Mesenchymal stem cell (in vitro differentiated cells and primary cell): ENCODE measurements around the gene PTPN2.

Experiments
- DNase-seq: peaks from one replicate; pipeline ENCODE4 v3.0.0-alpha.2; 2013
- H2AFZ ChIP-seq: one replicate; pipeline ENCODE4 v1.6.1; 2013; ENCODE audit warnings: low read depth, mild to moderate bottlenecking, control low read depth, inconsistent platforms, low read length, moderate library complexity
- H2AK5ac ChIP-seq: 2 replicates; pipeline ENCODE4 v1.6.1; 2013; ENCODE audit warnings: low read length, moderate library complexity, mild to moderate bottlenecking, inconsistent platforms; ENCODE audit not compliant: severe bottlenecking
- H2BK120ac ChIP-seq: one replicate; pipeline ENCODE4 v1.6.1; 2013; ENCODE audit warnings: low read depth, mild to moderate bottlenecking, inconsistent platforms, low read length, moderate library complexity
- H2BK12ac ChIP-seq, 2 experiments: one replicate each; pipeline ENCODE4 v1.6.1; 2013; ENCODE audit warnings: inconsistent platforms in 2 of 2, low read length in 2 of 2, mild to moderate bottlenecking in 2 of 2, moderate library complexity in 2 of 2, control low read depth in 1 of 2
- H2BK15ac ChIP-seq: one replicate; pipeline ENCODE4 v1.6.1; 2013; ENCODE audit warnings: mild to moderate bottlenecking, low read depth, inconsistent platforms; ENCODE audit not compliant: poor library complexity, severe bottlenecking
- H2BK5ac ChIP-seq: 2 replicates; pipeline ENCODE4 v1.6.1; 2013; ENCODE audit warnings: low read depth, mild to moderate bottlenecking, low read length, control low read depth, inconsistent platforms; ENCODE audit not compliant: poor library complexity, severe bottlenecking
- H3K14ac ChIP-seq, 2 experiments: one replicate each; pipeline ENCODE4 v1.6.1; 2013; ENCODE audit warnings: inconsistent platforms in 2 of 2, low read length in 2 of 2, control low read depth in 1 of 2, mild to moderate bottlenecking in 1 of 2, moderate library complexity in 1 of 2
- H3K18ac ChIP-seq, 2 experiments: one replicate each; pipeline ENCODE4 v1.6.1; 2013; ENCODE audit warnings: inconsistent platforms in 2 of 2, low read length in 2 of 2, control low read depth in 1 of 2, low read depth in 1 of 2, mild to moderate bottlenecking in 1 of 2
- H3K23ac ChIP-seq, 2 experiments: one replicate each; pipeline ENCODE4 v1.6.1; 2013; ENCODE audit warnings: inconsistent platforms in 2 of 2, low read length in 2 of 2, mild to moderate bottlenecking in 2 of 2, moderate library complexity in 2 of 2, control low read depth in 1 of 2
- H3K27ac ChIP-seq: 2 replicates; pipeline ENCODE4 v1.5.1; 2013; ENCODE audit warnings: mild to moderate bottlenecking, moderate library complexity, low read length, control low read depth, inconsistent platforms; ENCODE audit not compliant: poor library complexity, severe bottlenecking
- H3K27me3 ChIP-seq, 2 experiments: 2 replicates each; pipeline versions ENCODE4 v1.6.1 to v1.7.0; 2013; ENCODE audit warnings: low read length in 2 of 2, mild to moderate bottlenecking in 2 of 2, moderate library complexity in 2 of 2, control low read depth in 1 of 2, inconsistent platforms in 1 of 2; ENCODE audit not compliant: control insufficient read depth in 1 of 2, insufficient read depth in 1 of 2
- H3K36me3 ChIP-seq, 2 experiments: 2 replicates each; pipeline versions ENCODE4 v1.6.1 to v1.7.0; 2013; ENCODE audit warnings: low read length in 2 of 2, control low read depth in 1 of 2, inconsistent platforms in 1 of 2, low read depth in 1 of 2, mild to moderate bottlenecking in 1 of 2; ENCODE audit not compliant: insufficient read depth in 2 of 2, control insufficient read depth in 1 of 2
- H3K4ac ChIP-seq, 2 experiments: one replicate each; pipeline ENCODE4 v1.6.1; 2013; ENCODE audit warnings: inconsistent platforms in 2 of 2, low read length in 2 of 2, mild to moderate bottlenecking in 2 of 2, moderate library complexity in 2 of 2, control low read depth in 1 of 2, low read depth in 1 of 2
- H3K4me1 ChIP-seq: 2 replicates; pipeline ENCODE4 v1.6.1; 2013; ENCODE audit warnings: low read depth, low read length, control low read depth; ENCODE audit not compliant: control insufficient read depth, insufficient read depth
- H3K4me2 ChIP-seq: 2 replicates; pipeline ENCODE4 v1.6.1; 2013; ENCODE audit warnings: low read length, mild to moderate bottlenecking, inconsistent platforms; ENCODE audit not compliant: poor library complexity, severe bottlenecking
- H3K4me3 ChIP-seq, 2 experiments: 2 replicates each; pipeline versions ENCODE4 v1.5.1 to v1.7.0; 2013; ENCODE audit warnings: low read length in 2 of 2, mild to moderate bottlenecking in 2 of 2, control low read depth in 1 of 2, low read depth in 1 of 2; ENCODE audit not compliant: insufficient read depth in 1 of 2
- H3K79me1 ChIP-seq: replicated peaks from 2 replicates; pipeline ENCODE4 v1.6.1; 2013; ENCODE audit warnings: mild to moderate bottlenecking, control low read depth, low read length, inconsistent platforms; ENCODE audit not compliant: poor library complexity, severe bottlenecking
- H3K9ac ChIP-seq: 2 replicates; pipeline ENCODE4 v1.7.0; 2013; ENCODE audit warnings: mild to moderate bottlenecking, low read length, moderate library complexity
- H3K9me3 ChIP-seq: 2 replicates; pipeline ENCODE4 v1.7.0; 2013; ENCODE audit warnings: mild to moderate bottlenecking, low read length; ENCODE audit not compliant: control insufficient read depth
- H4K8ac ChIP-seq: one replicate; pipeline ENCODE4 v1.6.1; 2013; ENCODE audit warnings: inconsistent platforms, mild to moderate bottlenecking, low read length, moderate library complexity
- H4K91ac ChIP-seq: one replicate; pipeline ENCODE4 v1.6.1; 2013; ENCODE audit warnings: mild to moderate bottlenecking, low read length, inconsistent platforms
- WGBS: methylation state at CpG from one replicate; pipeline ENCODE4 v1.1.7; 2013; ENCODE audit warnings: mixed read lengths; 5-methylcytosine and 5-hydroxymethylcytosine counted together

Gene PTPN2

GRCh38 chr18:12885500-12885899 is 1.5 kb upstream of the PTPN2 start:
- H4K8ac ChIP-seq, result no peak overlapping the region
- H3K27ac ChIP-seq, result no peak overlapping the region
- no peak overlapping the region for H3K23ac ChIP-seq
- no peak overlapping the region for H3K4me2 ChIP-seq
- H2BK15ac ChIP-seq, result no peak overlapping the region
- no peak overlapping the region for H3K18ac ChIP-seq
- H4K91ac ChIP-seq, result no peak overlapping the region
- H3K9ac ChIP-seq, result peak overlapping the region; percentile 86
- no peak overlapping the region for H2BK120ac ChIP-seq
- H2AK5ac ChIP-seq, result no peak overlapping the region
- peaks cover 3% of the 10 kb centered on the region for H3K4me1 ChIP-seq
- H3K79me1 ChIP-seq, result peaks cover 12% of the 10 kb centered on the region
- H3K14ac ChIP-seq, result no peak overlapping the region
- H3K4ac ChIP-seq, result no peak overlapping the region
- WGBS, result 32% methylated on average over 4 of the region's 4 CpGs
- peaks cover 0 to 4% of the 10 kb centered on the region in 2 experiments for H3K36me3 ChIP-seq
- H2BK5ac ChIP-seq, result no peak overlapping the region
- no peaks in the 10 kb centered on the region for H3K9me3 ChIP-seq
- H2AFZ ChIP-seq, result no peak overlapping the region
- no peaks in the 10 kb centered on the region for H3K27me3 ChIP-seq
- no peak overlapping the region for H2BK12ac ChIP-seq
- no peak for DNase-seq
- no peak overlapping the region for H3K4me3 ChIP-seq

DNA sequence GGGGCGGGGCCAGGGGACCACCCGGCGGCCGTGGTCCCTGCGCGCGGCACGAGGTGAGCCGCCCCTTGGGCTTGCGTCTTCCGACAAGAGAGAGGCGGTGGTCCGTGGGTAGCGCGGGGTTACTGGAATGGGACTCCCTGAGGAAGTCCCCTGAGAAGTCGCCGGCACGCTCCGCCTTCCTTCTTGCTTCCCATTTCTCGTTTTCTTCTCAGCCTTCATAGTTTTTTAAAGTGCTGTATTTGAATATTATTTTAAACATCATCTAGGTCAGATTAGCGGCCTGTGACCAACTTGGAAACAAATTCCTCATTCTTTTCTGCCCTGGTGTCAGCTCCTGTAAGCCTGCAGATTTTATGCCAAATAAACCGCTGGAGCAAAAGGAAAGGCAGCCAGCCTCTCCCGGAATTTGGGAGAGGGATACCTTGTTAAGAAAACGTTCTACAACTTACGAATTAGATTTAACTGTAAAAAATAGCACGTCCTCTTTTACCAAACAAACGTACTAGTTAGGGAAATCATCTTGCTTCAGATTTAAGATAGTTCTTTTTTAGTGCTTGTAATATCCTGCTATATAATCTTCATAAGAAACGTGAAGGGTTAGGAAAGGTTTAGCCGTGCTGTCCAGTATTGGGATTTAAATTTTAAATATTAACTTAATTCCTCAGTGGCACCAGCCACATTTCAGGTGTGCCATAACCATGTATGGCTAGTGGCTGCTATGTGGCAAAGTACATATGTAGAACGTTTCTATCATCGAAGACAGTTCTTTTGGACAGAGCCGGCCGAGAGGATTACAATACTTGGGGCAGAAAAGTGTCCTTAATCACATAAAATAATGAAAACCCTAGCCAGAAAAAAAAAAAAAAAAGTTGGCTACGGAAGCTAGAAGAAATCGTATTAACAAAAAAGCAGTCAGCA is 628 bp upstream of the PTPN2 start:
- Histone ChIP-seq H2BK15ac (no peak overlapping the region), H3K14ac (peak overlapping the region in 1 of 2 experiments; percentile 61), H4K8ac (no peak overlapping the region), H3K9ac (peak overlapping the region; percentile 86), H4K91ac (no peak overlapping the region), H3K18ac (peak overlapping the region in 1 of 2 experiments; percentile 54), H2BK120ac (no peak overlapping the region), H2BK5ac (no peak overlapping the region), H3K9me3 (no peaks in the 10 kb centered on the region), H3K4me2 (peak overlapping the region; percentile 84), H3K27ac (peak overlapping the region; percentile 64), H2BK12ac (peak overlapping the region in 1 of 2 experiments; percentile 28), H3K79me1 (peaks cover 13% of the 10 kb centered on the region), H3K23ac (no peak overlapping the region), H3K36me3 (peaks cover 0 to 4% of the 10 kb centered on the region in 2 experiments), H3K4me3 (peak overlapping the region; percentile 95 to 96), H2AFZ (no peak overlapping the region), H3K4me1 (peaks cover 3% of the 10 kb centered on the region), H2AK5ac (no peak overlapping the region), H3K27me3 (no peaks in the 10 kb centered on the region), H3K4ac (no peak overlapping the region)
- DNase-seq, result no peak
- WGBS, result 38% methylated on average over 8 of the region's 35 CpGs

- Histone ChIP-seq H2BK5ac (peak overlapping the region; percentile 79), H3K27me3 (no peaks in the 10 kb centered on the region), H4K91ac (peak overlapping the region; percentile 57), H3K79me1 (peaks cover 16% of the 10 kb centered on the region), H3K4me1 (peaks cover 4% of the 10 kb centered on the region), H2BK120ac (peak overlapping the region; percentile 81), H3K18ac (peak overlapping the region; percentile 82 to 93), H3K9ac (peak overlapping the region; percentile 98), H3K23ac (peak overlapping the region; percentile 64 to 99), H3K4me2 (peak overlapping the region; percentile 69), H3K14ac (peak overlapping the region in 1 of 2 experiments; percentile 98), H3K4me3 (peak overlapping the region; percentile 95 to 96), H4K8ac (peak overlapping the region; percentile 47), H2AK5ac (no peak overlapping the region), H2AFZ (peak overlapping the region; percentile 58), H3K4ac (peak overlapping the region in 1 of 2 experiments; percentile 96), H2BK15ac (peak overlapping the region; percentile 29), H2BK12ac (peak overlapping the region in 1 of 2 experiments; percentile 18), H3K36me3 (peaks cover 0 to 4% of the 10 kb centered on the region in 2 experiments), H3K27ac (peak overlapping the region; percentile 36), H3K9me3 (no peaks in the 10 kb centered on the region)
- no peak for DNase-seq
- WGBS, result 0% methylated on average over 20 of the region's 38 CpGs
Measured at GRCh38 chr18:12883372-12883683, 709 bp downstream of the PTPN2 start.
